Neural cell (in vitro differentiated cells): ENCODE results near the gene PSMD8. TPM values are rescaled to one million over a fixed set of nuclear protein-coding genes. Genes with fewer than 3 reads are reported as not detected.

Experiments
- H2AFZ ChIP-seq: fragments of 200-600, 300-800 bp; sonication (generic), shearing (Covaris generic); 2 replicates; pipeline ENCODE4 v1.6.0; 2014; ENCODE audit warnings: low read depth, mild to moderate bottlenecking, antibody characterized with exemption, low read length, moderate library complexity
- H3F3A ChIP-seq: fragments of 200-600 bp; shearing (Covaris generic); 2 replicates; pipeline ENCODE4 v1.6.1; 2016; ENCODE audit warnings: mild to moderate bottlenecking, moderate library complexity, mixed read lengths, antibody characterized with exemption, low read length; ENCODE audit not compliant: insufficient read depth, poor library complexity, severe bottlenecking
- H3K27ac ChIP-seq: fragments of 200-600, 300-800 bp; sonication (generic), shearing (Covaris generic); 2 replicates; pipeline ENCODE4 v1.5.1; 2014; ENCODE audit warnings: mild to moderate bottlenecking, low read length, moderate library complexity
- H3K27me3 ChIP-seq: fragments of 300-800, 200-600 bp; sonication (generic), shearing (Covaris generic); 2 replicates; pipeline ENCODE4 v1.6.0; 2014; ENCODE audit warnings: mild to moderate bottlenecking, low read depth, low read length, moderate library complexity; ENCODE audit not compliant: insufficient read depth
- H3K36me3 ChIP-seq: fragments of 300-800, 200-600 bp; sonication (generic), shearing (Covaris generic); 2 replicates; pipeline ENCODE4 v1.5.1; 2014; ENCODE audit warnings: mild to moderate bottlenecking, antibody characterized with exemption, low read length, moderate library complexity; ENCODE audit not compliant: insufficient read depth
- H3K4me2 ChIP-seq: fragments of 300-800, 200-600 bp; sonication (generic), shearing (Covaris generic); 2 replicates; pipeline ENCODE4 v1.6.0; 2014; ENCODE audit warnings: mild to moderate bottlenecking, low read length
- H3K4me3 ChIP-seq: fragments of 300-800, 200-600 bp; sonication (generic), shearing (Covaris generic); 2 replicates; pipeline ENCODE4 v1.5.1; 2014; ENCODE audit warnings: mild to moderate bottlenecking, low read length, moderate library complexity
- H3K79me2 ChIP-seq: fragments of 200-600 bp; shearing (Covaris generic); replicated peaks from 2 replicates; pipeline ENCODE4 v1.6.0; 2014; ENCODE audit warnings: mild to moderate bottlenecking, low read length, moderate library complexity; ENCODE audit not compliant: insufficient read depth
- H3K9ac ChIP-seq: fragments of 300-800, 200-600 bp; sonication (generic), shearing (Covaris generic); 2 replicates; pipeline ENCODE4 v1.6.1; 2016; ENCODE audit warnings: mild to moderate bottlenecking, low read length, mixed read lengths
- H3K9me2 ChIP-seq: fragments of 200-600 bp; shearing (Covaris generic); 2 replicates; pipeline ENCODE4 v1.6.1; 2016; ENCODE audit warnings: mild to moderate bottlenecking, low read length, mixed read lengths; ENCODE audit not compliant: insufficient read depth
- H3K9me3 ChIP-seq: fragments of 200-600, 300-800 bp; sonication (generic), shearing (Covaris generic); 2 replicates; pipeline ENCODE4 v1.6.1; 2016; ENCODE audit warnings: mild to moderate bottlenecking, mixed run types, low read length, moderate library complexity, mixed read lengths
- H4K20me1 ChIP-seq: fragments of 200-600 bp; shearing (Covaris generic); 2 replicates; pipeline ENCODE4 v1.6.1; 2016; ENCODE audit warnings: mild to moderate bottlenecking, mixed run types; ENCODE audit not compliant: insufficient read depth
- CTCF ChIP-seq: fragments of 450-650 bp; IDR thresholded peaks from 2 replicates; pipeline ENCODE4 v1.5.1; 2014; ENCODE audit warnings: antibody characterized with exemption, mild to moderate bottlenecking, moderate library complexity; ENCODE audit not compliant: poor library complexity, severe bottlenecking
- EP300 ChIP-seq: fragments of 450-650 bp; conservative IDR thresholded peaks from 2 replicates; pipeline ENCODE4 v1.6.1; 2014; ENCODE audit warnings: antibody characterized with exemption, mild to moderate bottlenecking, moderate library complexity; ENCODE audit not compliant: poor library complexity, severe bottlenecking
- EZH2 ChIP-seq: fragments of 200-600, 300-800 bp; shearing (Covaris generic), sonication (generic); IDR thresholded peaks from 2 replicates; pipeline ENCODE4 v1.6.1; 2014; ENCODE audit warnings: antibody characterized with exemption, low read length, borderline replicate concordance, mild to moderate bottlenecking; ENCODE audit not compliant: insufficient read depth, poor library complexity, severe bottlenecking
- MXI1 ChIP-seq: fragments of 450-650 bp; conservative IDR thresholded peaks from 2 replicates; pipeline ENCODE4 v1.6.1; 2014; ENCODE audit warnings: antibody characterized with exemption, mild to moderate bottlenecking; ENCODE audit not compliant: poor library complexity, severe bottlenecking
- POLR2AphosphoS5 ChIP-seq: IDR thresholded peaks from 2 replicates; pipeline ENCODE4 v1.6.1; 2012
- RAD21 ChIP-seq: fragments of 450-650 bp; conservative IDR thresholded peaks from 2 replicates; pipeline ENCODE4 v1.6.1; 2014; ENCODE audit warnings: antibody characterized with exemption, mild to moderate bottlenecking, moderate library complexity
- REST ChIP-seq: IDR thresholded peaks from 2 replicates; pipeline ENCODE4 v1.6.1; 2012; ENCODE audit warnings: borderline replicate concordance
- SMC3 ChIP-seq: fragments of 450-650 bp; conservative IDR thresholded peaks from 2 replicates; pipeline ENCODE4 v1.6.1; 2014; ENCODE audit warnings: antibody characterized with exemption, mild to moderate bottlenecking, moderate library complexity; ENCODE audit not compliant: poor library complexity
- TAF1 ChIP-seq: IDR thresholded peaks from 2 replicates; pipeline ENCODE4 v1.6.1; 2012; ENCODE audit warnings: low read depth
- polyA plus RNA-seq: library from polyadenylated mRNA; depleted of rRNA; stranded (reverse); fragments of >200 nt; gene quantifications from 2 replicates; pipeline ENCODE4 v1.2.3, GENCODE V29; 2014

The PSMD8 gene
- polyA plus RNA-seq, 1 donor from 2014 or later, result 334 TPM

- Histone ChIP-seq H3K79me2 (peaks cover 2% of the 10 kb centered on the region), H4K20me1 (no peaks in the 10 kb centered on the region), H2AFZ (no peak overlapping the region), H3K4me3 (no peak overlapping the region), H3K9me2 (no peaks in the 10 kb centered on the region), H3K27me3 (no peaks in the 10 kb centered on the region), H3F3A (no peaks in the 10 kb centered on the region), H3K9ac (no peak overlapping the region), H3K36me3 (no peaks in the 10 kb centered on the region), H3K4me2 (no peak overlapping the region), H3K9me3 (no peaks in the 10 kb centered on the region), H3K27ac (no peak overlapping the region)
- TF ChIP-seq REST (no peak), RAD21 (no peak), CTCF (no peak), EP300 (no peak), EZH2 (no peak), SMC3 (no peak), TAF1 (no peak)
These were observed 4.1 kb upstream of the PSMD8 start for GRCh38 chr19:38370299-38370698.

GRCh38 chr19:38371081-38371480 lies 3.3 kb upstream of the PSMD8 start:
- TF ChIP-seq MXI1, result no peak
- no peak for TF ChIP-seq TAF1
- TF ChIP-seq POLR2AphosphoS5, result no peak
- no peak for TF ChIP-seq REST
- no peak for TF ChIP-seq RAD21
- TF ChIP-seq EZH2, result no peak
- TF ChIP-seq CTCF, result no peak
- TF ChIP-seq EP300, result no peak
- no peak for TF ChIP-seq SMC3
- Histone ChIP-seq H3K9ac (no peak overlapping the region), H3K9me2 (no peaks in the 10 kb centered on the region), H3K9me3 (no peaks in the 10 kb centered on the region), H3K4me2 (no peak overlapping the region), H3F3A (no peaks in the 10 kb centered on the region), H3K36me3 (no peaks in the 10 kb centered on the region), H3K4me3 (no peak overlapping the region), H2AFZ (no peak overlapping the region), H3K79me2 (peaks cover 9% of the 10 kb centered on the region), H4K20me1 (no peaks in the 10 kb centered on the region), H3K27ac (no peak overlapping the region), H3K27me3 (no peaks in the 10 kb centered on the region)
